H1 (cell line): Measurements from ENCODE around the gene YPEL5. TPM values are rescaled to one million over a fixed set of nuclear protein-coding genes. Genes with fewer than 3 reads are reported as not detected.

Experiments used
- CTCF ChIA-PET: fragments of 300-600 bp; sonication (Branson Sonifier 250); formaldehyde crosslinking; loops from one replicate; lab custom pipeline; 2021; ENCODE audit not compliant: partially characterized antibody; lab: Charles Lee
- POLR2A ChIA-PET: fragments of 300-600 bp; sonication (Branson Sonifier 250); formaldehyde crosslinking; loops from one replicate; lab custom pipeline; 2021; ENCODE audit warnings: inconsistent platforms; ENCODE audit not compliant: partially characterized antibody; lab: Charles Lee
- DNase-seq, 2 experiments: peaks; one replicate each; pipeline versions ENCODE4 v3.0.0 to v3.0.0-alpha.2; 2010 to 2022; ENCODE audit warnings: low spot score in 2 of 2, low read depth in 1 of 2, mixed read lengths in 1 of 2
- FAIRE-seq: peaks from 2 replicates; lab custom pipeline; 2011; peaks lifted over from hg19 to GRCh38; lab: Jason Lieb, UNC
- H2AFZ ChIP-seq: 2 replicates; pipeline ENCODE4 v1.8.1; 2012; ENCODE audit warnings: low read length, inconsistent platforms
- H2AK5ac ChIP-seq: 2 replicates; pipeline ENCODE4 v1.6.1; 2013; ENCODE audit warnings: low read depth, low read length
- H2BK120ac ChIP-seq: replicated peaks from 2 replicates; pipeline ENCODE3; 2013; ENCODE audit warnings: low read depth, low read length, inconsistent platforms
- H2BK12ac ChIP-seq: 2 replicates; pipeline ENCODE4 v1.6.1; 2013; ENCODE audit warnings: low read depth, low read length
- H2BK15ac ChIP-seq: 2 replicates; pipeline ENCODE4 v1.6.1; 2013; ENCODE audit warnings: low read length
- H2BK20ac ChIP-seq: 2 replicates; pipeline ENCODE4 v1.6.1; 2013; ENCODE audit warnings: low read length
- H2BK5ac ChIP-seq: 2 replicates; pipeline ENCODE4 v1.6.1; 2013; ENCODE audit warnings: low read depth, low read length
- H3K14ac ChIP-seq: 2 replicates; pipeline ENCODE4 v1.6.1; 2013; ENCODE audit warnings: inconsistent platforms; ENCODE audit not compliant: insufficient read length
- H3K18ac ChIP-seq: 2 replicates; pipeline ENCODE4 v1.6.1; 2013; ENCODE audit warnings: low read length; ENCODE audit errors: extremely low read depth
- H3K23ac ChIP-seq: 2 replicates; pipeline ENCODE4 v1.6.1; 2013; ENCODE audit warnings: inconsistent platforms; ENCODE audit not compliant: insufficient read length
- H3K23me2 ChIP-seq: 2 replicates; pipeline ENCODE4 v1.6.1; 2013; ENCODE audit warnings: low read depth, low read length
- H3K27ac ChIP-seq: 2 replicates; pipeline ENCODE4 v1.6.1; 2011; ENCODE audit warnings: low read depth, low read length, inconsistent platforms
- H3K27me3 ChIP-seq, 4 experiments: replicated peaks in 1 of 4; 1 replicate in 1 of 4; 2 replicates in 3 of 4; pipeline versions ENCODE4 v1.6.1 to v1.8.1; 2011 to 2013; ENCODE audit warnings: low read length in 3 of 4, mild to moderate bottlenecking in 3 of 4, inconsistent platforms in 2 of 4, mixed read lengths in 2 of 4, moderate library complexity in 1 of 4; ENCODE audit not compliant: control insufficient read depth in 3 of 4, insufficient read depth in 3 of 4; ENCODE audit errors: extremely low read depth in 1 of 4
- H3K36me3 ChIP-seq, 4 experiments: 2 replicates each; pipeline versions ENCODE4 v1.6.1 to v1.8.1; 2011 to 2013; ENCODE audit warnings: mild to moderate bottlenecking in 4 of 4, low read length in 3 of 4, moderate library complexity in 2 of 4, control low read depth in 1 of 4, inconsistent platforms in 1 of 4; ENCODE audit not compliant: insufficient read depth in 4 of 4, control insufficient read depth in 2 of 4
- H3K4ac ChIP-seq: replicated peaks from 2 replicates; pipeline ENCODE3; 2013; ENCODE audit warnings: low read length, low read depth, mixed read lengths, inconsistent platforms; ENCODE audit not compliant: insufficient read length
- H3K4me1 ChIP-seq, 4 experiments: replicated peaks in 1 of 4; 1 replicate in 1 of 4; 2 replicates in 3 of 4; pipeline versions ENCODE4 v1.6.1 to v1.8.1; 2011 to 2013; ENCODE audit warnings: low read length in 3 of 4, inconsistent platforms in 2 of 4, mixed read lengths in 1 of 4; ENCODE audit not compliant: insufficient read depth in 4 of 4, control insufficient read depth in 3 of 4
- H3K4me2 ChIP-seq, 2 experiments: 2 replicates each; pipeline versions ENCODE4 v1.6.1 to v1.8.1; 2011 to 2013; ENCODE audit warnings: low read depth in 2 of 2, low read length in 2 of 2, control low read depth in 1 of 2, inconsistent platforms in 1 of 2, mild to moderate bottlenecking in 1 of 2; ENCODE audit not compliant: insufficient read depth in 1 of 2
- H3K4me3 ChIP-seq, 4 experiments: fragments of 200-600, 300-600 bp in 1 of 4; sonication (generic), shearing (Covaris generic), sonication (Bioruptor Twin) in 1 of 4; 2 replicates each; pipeline versions ENCODE4 v1.5.1 to v1.8.1; 2011 to 2016; ENCODE audit warnings: low read length in 4 of 4, low read depth in 3 of 4, control low read depth in 2 of 4, inconsistent platforms in 2 of 4, mild to moderate bottlenecking in 2 of 4, mixed read lengths in 1 of 4, moderate library complexity in 1 of 4; ENCODE audit not compliant: insufficient read depth in 2 of 4; ENCODE audit errors: extremely low read depth in 1 of 4
- H3K56ac ChIP-seq: replicated peaks from 2 replicates; pipeline ENCODE3; 2013; ENCODE audit warnings: low read depth, mild to moderate bottlenecking, mixed read lengths, low read length, inconsistent platforms; ENCODE audit not compliant: insufficient read length
- H3K79me1 ChIP-seq: 2 replicates; pipeline ENCODE4 v1.6.1; 2013; ENCODE audit warnings: low read depth, low read length, control low read depth
- H3K79me2 ChIP-seq, 2 experiments: 2 replicates each; pipeline versions ENCODE4 v1.6.1 to v1.8.1; 2012 to 2013; ENCODE audit warnings: low read length in 2 of 2, mild to moderate bottlenecking in 2 of 2, inconsistent platforms in 1 of 2; ENCODE audit not compliant: insufficient read depth in 2 of 2, control insufficient read depth in 1 of 2
- H3K9ac ChIP-seq, 4 experiments: replicated peaks in 1 of 4; 1 replicate in 1 of 4; 2 replicates in 3 of 4; pipeline versions ENCODE4 v1.6.1 to v1.8.1; 2011 to 2013; ENCODE audit warnings: low read depth in 3 of 4, low read length in 3 of 4, control low read depth in 2 of 4, mild to moderate bottlenecking in 2 of 4, moderate library complexity in 2 of 4, inconsistent platforms in 1 of 4; ENCODE audit errors: extremely low read depth in 1 of 4
- H3K9me3 ChIP-seq, 2 experiments: 2 replicates each; pipeline versions ENCODE4 v1.6.1 to v1.8.1; 2012 to 2013; ENCODE audit warnings: mild to moderate bottlenecking in 2 of 2, moderate library complexity in 2 of 2, control low read depth in 1 of 2, inconsistent platforms in 1 of 2, low read depth in 1 of 2, low read length in 1 of 2, mixed read lengths in 1 of 2; ENCODE audit not compliant: insufficient read depth in 2 of 2
- H4K20me1 ChIP-seq, 2 experiments: replicated peaks in 1 of 2; 2 replicates each; pipeline versions ENCODE3 to v1.8.1; 2011 to 2013; ENCODE audit warnings: inconsistent platforms in 2 of 2, low read length in 2 of 2, mild to moderate bottlenecking in 1 of 2; ENCODE audit not compliant: insufficient read depth in 2 of 2, control insufficient read depth in 1 of 2
- H4K5ac ChIP-seq: 2 replicates; pipeline ENCODE4 v1.6.1; 2013; ENCODE audit warnings: low read length, low read depth, mixed read lengths, inconsistent platforms; ENCODE audit not compliant: insufficient read length
- H4K8ac ChIP-seq: 2 replicates; pipeline ENCODE4 v1.8.0; 2013; ENCODE audit warnings: mild to moderate bottlenecking, moderate library complexity, low read length, inconsistent platforms; ENCODE audit not compliant: insufficient read depth; ENCODE audit errors: extremely low read depth
- H4K91ac ChIP-seq: replicated peaks from 2 replicates; pipeline ENCODE3; 2013; ENCODE audit warnings: low read length, mixed read lengths, inconsistent platforms; ENCODE audit not compliant: insufficient read length
- KDM4A ChIP-seq: IDR thresholded peaks from one replicate; pipeline ENCODE4 v1.7.1; 2012; ENCODE audit warnings: low read depth, mild to moderate bottlenecking, moderate library complexity, low read length, inconsistent platforms; ENCODE audit not compliant: severe bottlenecking
- SP1 ChIP-seq: IDR thresholded peaks from 2 replicates; pipeline ENCODE4 v1.6.1; 2011; ENCODE audit warnings: low read depth, low read length
- TCF12 ChIP-seq: IDR thresholded peaks from 2 replicates; pipeline ENCODE4 v1.6.1; 2011; ENCODE audit warnings: low read depth, mild to moderate bottlenecking, low read length
- WGBS, 2 experiments: shearing (Covaris generic) in 1 of 2; methylation state at CpG; one replicate each; pipeline versions ENCODE4 v1.1.6 to v1.1.7; 2013 to 2015; ENCODE audit warnings: low lambda C conversion rate in 2 of 2, mixed read lengths in 2 of 2, inconsistent platforms in 1 of 2, low coverage in 1 of 2, missing lambda C conversion rate in 1 of 2; ENCODE audit not compliant: insufficient replicate concordance in 2 of 2, insufficient coverage in 1 of 2, insufficient read length in 1 of 2; ENCODE audit errors: extremely low coverage in 1 of 2, missing lambda C conversion rate in 1 of 2; 5-methylcytosine and 5-hydroxymethylcytosine counted together
- polyA plus RNA-seq, 7 experiments: library from polyadenylated mRNA; depleted of rRNA in 3 of 7; stranded (reverse) in 5 of 7; unstranded in 2 of 7; fragments of >200 nt in 5 of 7; fragments of 200-250 nt in 2 of 7; gene quantifications; 1 replicate in 5 of 7; 2 replicates in 1 of 7; 4 replicates in 1 of 7; pipeline versions ENCODE4 v1.2.1 to v1.2.3, GENCODE V29; 2011 to 2013; ENCODE audit warnings: missing spikeins in 2 of 7, mixed read lengths in 2 of 7
- total RNA-seq: library from RNA; stranded (reverse); fragmentation: NEBNext Ultra II Directional; extraction: Animal tissue kit (Norgen Biotek cat#: 25700); gene quantifications from 2 replicates; pipeline ENCODE4 v1.2.1, GENCODE V29; 2021

Gene YPEL5
- total and polyA plus RNA-seq, 2 of the 8 experiments (the other 6 are each of a cell fraction or from before 2014, with no cell fraction given) = 18.5 to 28.0 TPM

GRCh38 chr2:30180226-30180625 lies 33.4 kb downstream of the YPEL5 start:
- H3K56ac ChIP-seq = no peak overlapping the region
- no peaks in the 10 kb centered on the region for H3K79me2 ChIP-seq
- no peak overlapping the region for H2BK12ac ChIP-seq
- ChIA-PET CTCF (interaction anchor here (0.5 to 1.2 kb wide), 3 partner anchors 529 to 712 kb away, joined by 3 to 4 read pairs (median 3); no protein-coding TSS in a partner anchor), POLR2A (no interaction called here)
- H3K9ac ChIP-seq = no peak overlapping the region
- no peak overlapping the region for H2BK120ac ChIP-seq
- no peaks in the 10 kb centered on the region for H3K36me3 ChIP-seq
- no peak overlapping the region for H3K4ac ChIP-seq
- H4K8ac ChIP-seq = no peak overlapping the region
- 98% methylated on average over 3 of the region's 3 CpGs; no CpG with 5 or more reads in 1 of the 2 experiments for WGBS, 2 experiments
- no peaks in the 10 kb centered on the region for H3K27me3 ChIP-seq
- H4K20me1 ChIP-seq = no peaks in the 10 kb centered on the region
- DNase-seq (no peak), FAIRE-seq (no peak)
- no peak overlapping the region for H2BK15ac ChIP-seq
- no peak overlapping the region for H3K18ac ChIP-seq
- H4K5ac ChIP-seq = no peak overlapping the region
- H3K4me2 ChIP-seq = no peak overlapping the region
- no peaks in the 10 kb centered on the region for H3K23me2 ChIP-seq
- no peak overlapping the region for H3K14ac ChIP-seq
- H3K23ac ChIP-seq = no peak overlapping the region
- no peak overlapping the region for H2AFZ ChIP-seq
- no peaks in the 10 kb centered on the region for H3K4me1 ChIP-seq
- H3K27ac ChIP-seq = no peak overlapping the region
- H3K79me1 ChIP-seq = no peaks in the 10 kb centered on the region
- no peak for TF ChIP-seq TCF12
- TF ChIP-seq SP1 = no peak
- no peak for TF ChIP-seq KDM4A
- no peak overlapping the region for H4K91ac ChIP-seq
- no peak overlapping the region for H2AK5ac ChIP-seq
- no peaks in the 10 kb centered on the region for H3K9me3 ChIP-seq
- no peak overlapping the region for H2BK20ac ChIP-seq
- no peak overlapping the region for H3K4me3 ChIP-seq
- H2BK5ac ChIP-seq = no peak overlapping the region
